GM18520 (cell line): ENCODE results near the gene HMGCL.
"Not testable (repeated sequence)": the region's sequence is repeated elsewhere in the genome, so short reads cannot be mapped to it uniquely, and the experiment has no call there.

Source experiments
- ATAC-seq: cut with Tn5 transposase; IDR thresholded peaks from one replicate; pipeline ENCODE4 v1.9.1; 2021; ENCODE audit not compliant: unreplicated experiment

HMGCL gene

DNA sequence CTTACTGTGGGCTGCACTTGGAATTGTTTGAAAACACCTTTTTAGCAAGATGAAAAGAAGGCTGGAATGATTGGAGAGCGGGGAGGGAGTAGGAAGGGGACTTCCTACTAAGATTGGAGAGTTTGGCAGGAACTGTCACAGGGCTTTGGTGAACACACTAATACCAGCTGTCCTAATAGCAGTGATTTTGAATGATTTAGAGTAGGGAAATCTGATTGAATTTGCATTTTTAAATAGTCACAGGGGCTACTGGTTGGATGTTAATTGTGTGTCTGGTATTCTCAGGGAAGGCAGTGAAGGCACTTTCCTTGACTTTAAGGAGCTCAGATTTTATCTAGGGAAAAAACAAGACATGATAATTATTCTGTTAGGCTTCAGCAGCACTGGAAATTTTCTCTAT lies 2.5 kb upstream of the HMGCL start:
- ATAC-seq = no peak

DNA sequence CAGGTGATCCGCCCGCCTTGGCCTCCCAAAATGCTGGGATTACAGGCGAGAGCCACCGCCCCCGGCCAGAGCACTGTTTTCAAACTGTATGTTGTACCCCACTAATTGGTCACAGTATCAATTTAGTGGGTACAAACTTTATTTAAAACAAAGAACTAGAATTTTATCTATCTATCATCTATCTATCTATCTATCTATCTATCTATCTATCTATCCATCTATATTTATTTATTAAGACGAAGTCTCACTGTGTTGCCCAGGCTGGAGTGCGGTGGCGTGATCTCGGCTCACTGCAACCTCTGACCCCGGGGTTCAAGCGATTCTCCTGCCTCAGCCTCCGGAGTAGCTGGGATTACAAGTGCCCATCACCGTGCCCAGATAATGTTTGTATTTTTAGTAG lies 1.4 kb upstream of the HMGCL start:
- ATAC-seq = not testable (repeated sequence)

DNA sequence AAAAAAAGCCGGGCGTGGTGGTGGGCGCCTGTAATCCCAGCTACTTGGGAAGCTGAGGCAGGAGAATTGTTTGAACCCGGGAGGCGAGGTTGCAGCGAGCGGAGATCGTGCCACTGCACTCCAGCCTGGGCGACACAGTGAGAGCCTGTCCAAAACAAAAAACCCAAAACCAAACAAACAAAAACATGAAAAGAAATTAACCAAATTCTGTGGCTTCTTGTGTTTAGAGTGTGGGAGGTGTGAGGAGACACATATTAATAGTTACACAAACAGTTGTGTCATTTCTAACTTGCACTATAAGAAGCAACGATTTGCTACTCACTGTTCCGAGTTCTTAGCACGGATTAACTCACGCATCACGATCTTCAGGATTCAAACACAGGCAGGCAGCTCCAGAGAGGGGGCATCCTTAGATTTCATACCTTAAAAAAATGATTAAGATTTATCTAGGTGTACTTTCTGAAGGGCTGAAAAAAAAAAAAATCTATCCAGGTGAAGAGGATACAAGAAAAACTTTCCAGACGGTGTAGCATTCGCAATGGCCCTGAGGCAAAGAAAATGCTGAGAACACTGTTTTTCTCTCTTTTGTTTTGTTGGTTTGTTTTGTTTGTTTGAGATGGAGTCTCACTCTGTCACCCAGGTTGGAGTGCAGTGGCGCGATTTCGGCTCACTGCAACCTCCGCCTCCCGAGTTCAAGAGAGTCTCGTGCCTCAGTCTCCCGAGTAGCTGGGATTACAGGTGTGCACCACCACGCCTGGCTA lies 713 bp upstream of the HMGCL start:
- peak; percentile 49 for ATAC-seq

DNA sequence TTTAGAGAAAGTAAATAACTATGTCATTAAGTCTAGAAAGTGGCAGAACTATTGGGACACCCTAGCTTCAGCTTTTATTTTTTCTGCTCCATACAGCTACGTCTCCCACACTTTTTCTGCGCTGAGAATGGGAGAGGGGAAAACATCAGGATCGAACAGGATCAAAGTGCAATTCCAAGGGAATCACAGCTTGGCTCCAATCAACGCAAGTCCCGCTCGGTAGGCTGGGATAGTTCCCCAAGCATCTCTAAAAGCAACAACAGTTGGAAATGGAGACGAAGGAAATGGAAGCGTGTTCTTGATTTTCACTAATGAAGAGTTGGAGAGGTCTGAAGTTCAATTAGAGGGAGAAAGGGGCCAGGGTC lies 536 bp downstream of the HMGCL start:
- no peak for ATAC-seq

DNA sequence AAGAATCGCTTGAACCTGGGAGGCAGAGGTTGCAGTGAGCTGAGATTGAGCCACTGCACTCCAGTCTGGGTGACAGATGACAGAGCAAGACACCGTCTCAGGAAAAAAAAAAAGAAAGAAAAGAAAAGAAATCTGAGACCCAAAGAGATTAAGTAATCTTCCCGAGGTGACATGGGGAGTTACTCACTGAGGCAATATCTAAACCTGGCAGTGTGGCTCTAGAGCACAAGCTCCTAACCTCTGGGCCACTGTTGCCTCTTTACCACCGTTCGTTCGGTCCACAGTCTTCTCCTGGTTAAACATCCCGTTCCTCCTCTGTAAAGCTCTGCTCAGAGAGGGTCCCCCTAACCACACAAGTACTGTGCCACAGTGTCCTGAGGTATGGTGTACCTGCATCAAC lies 1.5 kb downstream of the HMGCL start:
- ATAC-seq = no peak

DNA sequence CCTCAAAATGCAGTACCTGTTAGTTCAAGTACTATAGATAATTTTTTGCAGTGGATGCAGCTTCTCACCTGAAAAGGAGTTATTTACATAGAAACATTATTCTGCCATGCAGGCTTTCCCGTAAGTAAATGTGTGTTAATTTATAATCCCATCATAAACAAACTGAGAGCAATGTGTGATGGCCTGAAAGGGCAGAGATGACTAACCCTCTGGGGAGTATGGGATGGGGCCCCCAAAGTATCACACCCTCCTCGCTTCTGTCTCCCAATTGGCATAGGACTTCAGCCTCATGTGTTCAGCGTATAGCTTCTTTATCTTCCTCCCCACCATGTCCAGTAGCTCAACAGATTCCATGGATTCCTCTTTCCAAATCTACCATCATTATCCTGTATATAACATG lies 7.6 kb downstream of the HMGCL start:
- no peak for ATAC-seq

DNA sequence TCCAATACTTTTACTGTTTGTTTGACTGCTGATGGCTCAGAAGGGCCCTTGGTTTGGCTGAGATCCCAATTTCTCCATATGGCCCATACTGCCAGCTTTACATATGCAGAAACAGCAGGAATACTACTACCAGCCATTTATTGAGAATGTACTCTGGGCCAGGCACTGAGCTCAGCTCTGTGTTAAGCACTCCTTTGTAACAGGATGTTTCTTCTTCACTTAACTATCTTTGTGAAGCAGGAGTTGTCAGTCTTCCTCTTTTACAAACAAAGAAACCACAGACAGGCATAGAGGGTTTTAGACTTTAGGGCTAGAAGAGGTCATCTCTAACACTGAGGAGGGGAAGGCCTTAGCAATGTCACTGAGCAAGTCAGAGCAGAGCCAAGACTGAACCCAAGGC lies 8.3 kb downstream of the HMGCL start:
- ATAC-seq = no peak

DNA sequence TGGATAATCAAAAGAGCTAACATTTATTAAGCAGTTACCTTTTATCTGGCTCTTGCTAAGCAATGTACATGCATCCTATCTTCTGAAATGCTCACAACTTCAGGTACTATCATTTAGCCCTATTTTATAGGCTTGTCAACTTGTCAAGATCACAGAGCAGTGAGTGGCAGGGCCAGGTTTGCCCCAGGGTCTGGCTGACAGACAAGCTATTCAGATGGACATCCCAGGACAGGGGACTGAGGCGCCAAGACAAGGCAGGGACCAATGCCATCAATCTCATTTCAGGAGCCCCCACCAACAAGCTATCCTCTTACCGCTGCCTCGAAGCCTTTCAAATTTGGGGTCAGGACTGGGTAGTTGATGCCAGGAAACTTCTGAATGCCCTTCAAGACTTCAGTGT lies 8.9 kb downstream of the HMGCL start:
- no peak for ATAC-seq

DNA sequence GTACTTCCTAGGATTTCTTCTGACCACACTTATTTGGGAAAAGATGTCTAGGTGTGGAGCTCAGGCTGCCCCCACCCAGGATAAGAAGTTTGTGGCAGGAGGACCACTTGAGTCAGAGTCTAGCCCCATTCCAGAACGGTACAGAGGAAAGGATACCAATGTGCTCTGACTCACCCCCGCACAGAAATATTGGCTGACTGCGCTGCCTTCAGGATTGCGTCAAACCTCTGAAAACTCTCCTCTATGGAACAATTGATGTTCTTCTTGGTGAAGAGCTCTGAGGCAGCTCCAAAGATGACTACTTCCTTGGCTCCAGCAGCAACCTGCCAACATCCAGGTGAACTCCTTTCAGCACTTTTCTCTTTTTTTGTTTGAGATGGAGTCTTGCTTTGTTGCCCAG lies 11.2 kb downstream of the HMGCL start:
- no peak for ATAC-seq

DNA sequence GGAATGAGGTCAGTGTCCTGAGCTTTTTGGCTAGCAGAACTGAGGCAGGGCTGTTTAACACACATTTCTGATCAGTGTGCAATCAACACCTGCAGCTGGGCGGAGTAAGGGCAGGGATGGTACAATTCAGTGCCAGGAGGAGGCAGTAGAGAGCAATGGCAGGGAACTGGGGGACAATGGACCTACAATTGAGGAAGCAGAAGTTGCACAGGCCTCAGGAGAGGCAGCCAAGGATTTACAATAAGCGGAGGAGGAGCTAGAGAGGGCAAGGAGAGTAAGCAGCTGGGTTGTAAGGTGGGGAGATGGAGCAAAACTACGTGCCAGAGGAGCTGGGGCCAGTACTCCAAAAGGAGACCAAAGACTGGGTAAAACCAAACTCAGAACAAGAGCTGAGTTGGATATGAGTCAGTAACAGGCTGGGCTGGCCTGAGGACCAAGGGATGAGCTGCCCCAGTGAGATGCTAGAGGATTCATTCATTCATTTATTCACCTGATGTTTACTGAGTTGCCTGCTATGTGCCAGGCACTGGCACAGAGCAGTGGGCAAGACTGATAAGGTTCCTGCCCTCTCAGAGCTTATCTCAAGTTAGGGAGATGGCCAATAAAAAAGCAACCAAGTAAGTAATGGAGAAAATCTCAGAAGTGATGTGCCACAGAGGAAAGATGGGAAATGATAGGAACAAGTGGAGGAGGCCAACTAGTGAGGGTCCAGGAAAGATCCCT lies 14.2 kb downstream of the HMGCL start:
- no peak for ATAC-seq

DNA sequence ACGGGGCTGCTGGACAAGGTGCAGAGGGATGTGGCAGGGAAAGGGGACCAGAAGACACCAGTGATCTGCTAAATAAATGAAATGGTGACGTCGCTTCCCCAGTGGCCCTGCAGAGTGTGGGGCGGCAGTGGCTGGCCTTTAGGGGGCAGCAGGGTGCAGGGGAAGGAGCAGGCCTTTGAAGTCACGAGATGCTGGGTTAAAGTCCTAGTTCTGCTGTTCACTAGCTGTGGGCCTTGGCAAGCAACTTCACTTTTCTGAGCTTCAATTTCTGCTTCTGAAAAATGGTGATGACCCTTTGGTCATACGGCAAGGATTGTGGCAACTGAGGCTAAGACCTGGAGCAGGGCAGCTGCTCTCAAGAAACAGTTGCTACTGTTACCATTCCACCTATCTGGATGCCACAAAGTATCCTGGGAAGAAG lies 15.5 kb downstream of the HMGCL start:
- ATAC-seq = no peak

DNA sequence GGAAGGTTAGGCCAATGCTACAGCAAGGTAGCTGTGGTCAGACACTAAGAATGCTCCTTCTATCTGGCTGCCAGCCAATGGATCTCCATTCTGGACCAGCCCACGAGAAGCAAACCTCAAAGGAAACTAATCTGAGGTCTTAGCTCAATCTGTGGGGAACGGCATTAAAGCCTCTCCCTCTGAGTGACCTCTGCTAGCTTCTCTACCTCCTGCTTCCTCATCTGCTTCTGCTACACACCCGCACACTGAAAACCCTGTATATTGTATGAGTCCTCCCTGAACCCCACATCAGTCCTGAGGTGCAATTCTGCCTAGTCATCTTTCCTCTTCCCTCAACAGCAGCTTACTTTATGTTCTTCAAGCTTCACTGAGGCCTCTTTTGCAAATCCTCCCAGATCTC lies 17.8 kb downstream of the HMGCL start:
- ATAC-seq = no peak

DNA sequence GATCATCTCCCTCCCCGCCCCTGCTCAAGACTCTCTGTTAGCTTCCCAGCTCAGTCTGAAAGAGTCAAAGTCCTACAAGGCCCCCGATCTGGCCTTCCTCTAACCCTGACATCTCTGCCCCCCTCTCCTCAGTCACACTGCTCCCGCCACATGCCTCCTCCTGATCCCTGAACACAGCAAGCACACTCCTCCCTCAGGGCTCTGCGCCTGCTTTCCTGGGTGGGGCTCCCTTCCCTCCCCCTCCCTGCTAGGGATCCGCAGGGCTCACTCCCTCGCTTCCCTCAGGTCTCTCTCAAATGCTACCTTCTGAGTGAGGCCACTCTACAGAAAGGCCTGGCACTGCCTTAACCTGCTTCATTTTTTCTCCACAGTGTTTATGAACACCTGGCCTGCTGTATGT lies 18.9 kb downstream of the HMGCL start:
- no peak for ATAC-seq

DNA sequence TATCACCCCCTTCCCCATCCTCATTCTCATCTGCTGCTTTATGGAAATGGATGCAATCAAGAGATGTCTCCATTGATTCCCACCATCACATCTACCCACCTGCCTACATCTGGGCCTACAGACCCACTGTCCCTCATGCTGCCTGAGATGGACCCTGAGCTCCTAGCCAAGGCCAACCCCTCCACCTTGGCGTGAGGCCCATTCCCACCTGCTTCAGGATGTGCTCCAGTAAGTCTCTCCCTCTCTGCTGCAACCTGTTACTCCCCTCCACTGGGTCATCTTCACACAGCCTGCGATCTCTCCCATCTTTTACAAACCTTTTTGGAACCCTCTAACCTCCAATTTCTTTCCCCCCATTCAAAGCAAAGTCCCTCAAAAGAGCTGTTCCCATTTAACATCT lies 20.2 kb downstream of the HMGCL start:
- no peak for ATAC-seq

DNA sequence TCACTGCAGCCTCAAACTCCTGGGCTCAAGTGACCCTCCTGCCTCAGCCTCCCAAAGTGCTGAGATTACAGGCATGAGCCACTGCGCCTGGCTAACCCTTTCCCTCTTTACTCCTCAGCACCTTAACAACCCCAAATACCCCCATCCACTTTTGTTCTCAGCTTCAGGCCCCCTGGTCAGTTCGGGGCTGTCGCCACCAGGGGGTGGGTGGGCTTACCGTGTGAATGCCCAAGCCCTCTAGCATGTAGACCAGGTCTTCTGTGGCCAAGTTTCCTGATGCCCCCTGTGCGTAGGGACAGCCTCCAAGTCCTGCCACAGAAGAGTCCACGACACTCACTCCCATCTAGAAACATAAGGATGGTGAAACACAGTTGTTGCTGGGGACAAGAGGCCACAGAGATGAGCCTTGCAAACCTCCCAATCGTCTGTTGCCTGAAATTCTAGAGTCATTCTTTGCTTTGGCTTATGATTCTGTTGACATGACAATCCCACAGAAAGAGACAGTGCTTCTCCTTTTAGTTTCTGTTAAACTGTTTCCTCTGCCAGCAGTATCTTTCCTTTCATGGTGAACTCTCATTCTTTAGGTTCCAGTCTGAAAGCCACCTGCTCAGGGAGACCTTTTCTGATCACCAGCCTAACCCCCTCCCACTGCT lies 20.9 kb downstream of the HMGCL start:
- no peak for ATAC-seq

DNA sequence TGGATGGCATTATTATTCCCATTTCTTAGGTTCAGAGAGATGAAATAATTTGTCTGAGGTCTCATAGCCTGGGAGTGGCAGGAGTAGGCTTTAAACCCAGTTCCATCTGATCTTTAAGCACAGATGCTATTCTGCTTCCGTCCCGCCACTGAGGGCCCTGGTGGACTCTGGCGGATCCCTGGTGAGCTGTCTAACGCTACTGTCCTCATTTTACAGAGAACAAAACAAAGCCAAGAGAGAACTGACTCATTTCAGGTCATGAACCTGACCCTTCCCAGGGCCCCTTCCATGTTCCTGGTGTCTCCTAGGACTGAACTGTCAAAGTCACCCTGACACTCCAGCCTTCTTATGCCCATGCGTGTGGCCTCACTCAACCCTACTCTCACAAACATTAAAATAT lies 21.6 kb downstream of the HMGCL start:
- no peak for ATAC-seq

DNA sequence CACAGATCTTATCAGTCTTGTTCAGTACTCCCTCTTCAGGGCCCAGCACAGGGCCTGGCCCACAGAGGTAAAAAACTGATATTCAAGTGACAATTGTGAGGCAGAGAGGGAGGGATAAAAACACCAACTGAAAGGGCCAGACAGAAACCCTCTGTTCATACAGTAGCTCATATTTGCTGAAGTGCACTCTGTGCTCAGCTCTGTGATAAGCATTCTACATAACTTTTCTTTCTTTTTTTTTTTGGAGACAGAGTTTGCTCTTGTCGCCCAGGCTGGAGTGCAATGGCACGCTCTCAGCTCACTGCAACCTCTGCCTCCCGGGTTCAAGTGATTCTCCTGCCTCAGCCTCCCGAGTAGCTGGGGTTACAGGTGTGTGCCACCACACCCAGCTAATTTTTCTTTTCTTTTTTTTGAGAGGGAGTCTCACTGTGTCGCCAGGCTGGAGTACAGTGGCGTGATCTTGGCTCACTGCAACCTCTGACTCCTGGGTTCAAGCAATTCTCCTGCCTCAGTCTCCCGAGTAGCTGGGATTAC lies 22.4 kb downstream of the HMGCL start:
- not testable (repeated sequence) for ATAC-seq

DNA sequence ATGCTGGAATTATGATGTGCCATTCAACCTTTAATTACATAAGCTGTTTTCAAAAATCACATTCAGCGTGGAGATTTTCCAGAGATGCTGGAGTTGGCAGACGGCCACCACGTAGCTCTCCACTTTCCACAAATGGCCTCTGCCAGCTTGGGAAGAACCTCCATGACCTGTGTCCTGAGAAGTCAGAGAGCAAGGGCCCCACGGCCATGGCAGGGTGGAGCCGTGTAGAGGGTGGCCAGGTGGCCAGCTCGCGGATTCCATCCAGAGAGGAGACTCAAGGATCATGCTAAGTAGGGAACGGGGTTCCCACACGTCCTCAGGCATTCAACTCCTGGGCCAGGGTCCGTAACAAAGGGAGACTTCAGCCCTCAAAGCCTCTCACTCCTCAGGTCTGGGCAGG lies 23.4 kb downstream of the HMGCL start:
- ATAC-seq = no peak

DNA sequence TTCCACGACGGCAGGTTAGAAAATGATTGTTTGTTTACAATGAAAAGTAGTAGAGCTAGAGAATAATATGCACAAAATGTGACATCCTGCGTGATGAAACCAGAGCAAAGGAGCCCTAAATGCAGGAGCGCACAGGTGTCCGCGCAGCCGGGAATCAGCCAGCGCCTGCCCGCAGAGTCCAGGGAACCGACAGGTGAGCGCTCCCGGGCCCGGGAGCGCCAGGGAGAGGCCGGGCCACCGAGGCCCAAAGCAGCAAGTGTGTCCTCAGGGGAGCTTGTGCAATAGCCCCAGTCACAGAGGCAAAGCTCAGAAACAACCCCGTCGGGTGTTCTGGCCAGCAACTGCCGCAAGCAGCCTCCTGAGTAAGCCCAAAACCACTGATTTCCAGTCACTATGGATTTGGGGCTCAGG lies 23.9 kb downstream of the HMGCL start:
- ATAC-seq = no peak

DNA sequence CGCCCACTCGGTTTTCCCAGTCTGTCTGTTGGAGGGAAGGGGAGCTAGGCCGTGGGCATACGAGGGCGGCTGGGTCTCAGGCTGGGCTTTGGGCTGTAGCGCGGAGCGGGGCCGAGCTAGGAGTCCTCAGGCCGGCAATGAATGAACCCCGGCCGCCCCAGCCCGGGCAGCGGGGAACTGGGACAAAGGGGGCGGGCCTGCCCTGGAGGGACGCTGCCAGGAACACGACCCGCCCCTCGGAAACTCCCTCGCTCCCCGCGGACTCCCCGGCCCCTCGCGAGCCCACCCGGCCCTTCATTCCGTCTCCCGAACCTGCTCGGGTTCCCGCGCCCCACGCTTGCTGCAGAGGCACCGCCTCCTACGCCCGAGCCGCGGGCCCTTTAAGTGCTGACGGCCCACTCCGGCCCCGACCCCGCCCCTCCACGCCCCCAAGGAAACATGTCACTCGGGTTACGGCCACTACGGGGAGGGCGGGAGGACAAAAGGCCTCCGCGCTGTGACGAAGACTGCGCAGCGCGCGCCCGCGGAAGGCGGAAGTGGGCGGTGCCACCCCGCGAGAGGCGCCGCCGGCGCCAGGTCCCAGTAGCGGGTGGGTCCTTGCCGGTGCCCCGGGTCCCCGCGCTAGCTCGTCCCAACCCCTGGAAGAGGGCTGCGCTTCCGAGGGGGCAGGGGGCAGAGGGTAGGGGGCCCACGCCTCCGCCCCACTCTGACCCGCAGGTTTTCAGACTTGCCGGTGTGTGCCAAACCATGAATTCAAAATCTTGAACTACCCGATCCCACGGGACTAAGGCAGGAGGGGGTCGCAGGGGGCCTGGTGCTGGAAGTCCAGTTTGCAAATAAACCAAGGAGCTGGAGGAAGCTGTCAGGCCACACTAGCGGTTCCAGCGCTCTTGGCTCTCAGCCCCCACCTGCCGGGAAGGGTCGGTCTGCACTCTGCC lies 24.6 kb downstream of the HMGCL start, which contains the start of gene GALE:
Gene GALE (minus strand): TSS at position 355 of the 938 bp plus-strand sequence. CDS start 1,747 bp downstream, outside the sequence.
- ATAC-seq = peak; percentile 68
